ENCODE measurements around the gene NSUN7.
A peak's percentile ranks its signal among the peaks of the same experiment; 100 is the strongest.
"Not testable (repeated sequence)": the region's sequence is repeated elsewhere in the genome, so short reads cannot be mapped to it uniquely, and the experiment has no call there.

NSUN7 gene

DNA sequence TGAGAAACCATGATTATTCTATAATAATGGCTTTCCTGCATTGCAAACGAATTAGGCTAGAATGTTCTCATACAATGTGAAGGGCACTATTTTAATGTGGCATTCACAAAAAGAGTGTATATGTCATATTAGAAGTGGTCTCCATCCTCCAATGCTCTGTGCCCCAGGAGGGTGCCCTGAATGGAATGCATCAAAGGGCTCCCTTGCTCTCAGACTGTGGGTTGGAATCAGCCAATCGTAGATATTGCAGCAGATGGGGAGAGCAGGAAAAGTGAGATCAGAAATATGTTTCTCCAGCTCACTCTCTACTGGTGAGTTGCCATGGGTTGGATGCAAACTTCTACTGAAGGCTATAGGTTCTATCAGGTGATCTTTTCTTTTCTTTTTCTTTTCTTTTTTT lies 11.9 kb upstream of the NSUN7 start:
- DNase-seq (ENCODE audit: low spot score), result no peak

DNA sequence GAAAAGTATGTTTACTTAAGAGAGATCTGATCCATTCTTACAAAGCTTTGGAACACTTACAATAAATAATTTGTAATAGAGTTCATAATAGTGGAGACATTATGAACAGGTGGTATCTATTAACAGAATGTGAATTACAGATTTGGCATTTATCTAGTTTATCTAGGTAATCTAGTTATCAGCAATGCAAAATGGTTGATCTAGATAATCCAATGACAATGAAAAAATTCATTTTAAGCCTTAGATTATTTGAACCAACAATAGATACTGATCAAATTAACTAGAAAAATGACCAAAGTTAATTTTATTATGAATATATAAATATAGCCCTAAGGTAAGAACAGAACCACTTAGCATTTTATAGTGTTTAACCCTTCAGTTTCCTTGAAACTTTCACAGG lies 10.4 kb upstream of the NSUN7 start:
- DNase-seq (ENCODE audit: low spot score), result no peak

DNA sequence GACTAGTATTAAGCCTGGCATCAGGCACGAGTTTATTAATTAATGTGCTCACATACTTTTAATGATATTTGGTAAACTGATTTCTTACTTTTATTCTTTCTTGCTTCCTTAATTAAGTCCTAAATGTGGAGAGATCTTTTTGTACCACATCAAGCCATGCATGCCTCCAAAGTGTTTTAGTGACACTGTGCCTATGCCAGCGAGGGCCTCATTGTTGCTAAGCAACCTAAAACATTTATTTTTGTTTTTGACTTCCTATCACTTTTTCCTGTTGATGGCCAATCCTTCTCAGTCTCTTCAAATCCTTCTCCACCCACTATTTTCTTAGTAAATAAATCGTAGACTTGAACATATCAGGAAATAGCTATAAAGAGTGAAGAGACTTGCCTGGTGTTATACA lies 5.5 kb upstream of the NSUN7 start:
- no peak for DNase-seq (ENCODE audit: low spot score)

DNA sequence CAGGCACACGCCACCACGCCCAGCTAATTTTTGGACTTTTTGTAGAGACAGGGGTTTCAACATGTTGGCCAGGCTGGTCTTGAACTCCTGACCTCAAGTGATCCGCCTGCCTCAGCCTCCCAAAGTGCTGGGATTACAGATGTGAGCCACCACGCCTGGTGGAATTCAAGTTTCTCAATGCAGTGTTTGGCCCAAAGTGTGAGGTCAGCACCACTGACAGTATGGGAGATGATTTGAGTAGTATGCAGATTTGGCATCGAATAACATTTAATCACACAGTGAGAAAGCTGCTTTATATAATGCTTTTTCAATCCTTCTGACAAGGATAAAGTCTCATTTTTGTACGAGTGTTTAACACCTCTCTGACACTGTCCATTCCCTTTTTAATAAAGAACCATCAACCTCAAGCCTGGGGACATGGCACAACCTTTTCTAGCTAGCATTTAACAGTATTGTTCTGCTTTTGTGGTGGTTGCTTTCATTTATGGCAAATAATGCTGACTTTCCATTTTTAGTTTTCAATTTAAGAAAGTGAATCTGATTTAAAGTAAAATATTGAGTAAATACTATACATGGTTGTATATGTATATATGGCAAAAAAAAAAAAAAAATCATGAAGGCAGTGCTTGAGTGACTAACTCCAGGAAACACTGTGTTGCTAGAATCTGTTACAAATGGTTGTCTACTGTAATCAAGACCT lies 4.3 kb upstream of the NSUN7 start:
- DNase-seq (ENCODE audit: low spot score), result no peak

DNA sequence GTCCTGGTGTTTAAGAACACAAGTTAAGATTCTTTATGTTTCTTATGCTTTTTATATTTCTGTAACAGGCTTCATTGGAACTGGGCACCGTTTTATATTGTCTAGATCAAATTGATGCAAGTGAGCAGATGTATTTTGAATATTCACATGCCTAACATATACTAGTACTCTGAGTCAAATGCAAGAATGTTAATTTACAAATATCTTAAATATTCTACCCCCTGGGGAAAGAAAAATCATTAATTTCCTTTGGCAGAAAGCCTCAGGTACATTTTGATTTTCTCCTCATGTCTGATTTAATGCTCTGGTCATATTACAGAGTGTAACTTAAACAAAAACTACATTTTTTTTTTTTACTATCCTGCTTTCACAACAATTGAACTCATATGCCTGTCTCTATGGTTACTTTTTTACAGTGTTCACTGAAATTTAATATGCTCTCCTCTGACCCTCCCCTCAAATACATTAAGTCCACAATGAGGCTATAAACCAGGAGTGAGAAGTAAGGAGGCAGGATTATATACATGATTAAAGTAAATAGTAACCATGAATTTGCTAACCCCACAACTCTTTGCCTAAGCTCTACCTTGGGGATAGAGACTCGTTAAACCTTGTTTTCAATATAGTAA lies 2.4 kb upstream of the NSUN7 start:
- no peak for DNase-seq (ENCODE audit: low spot score)

DNA sequence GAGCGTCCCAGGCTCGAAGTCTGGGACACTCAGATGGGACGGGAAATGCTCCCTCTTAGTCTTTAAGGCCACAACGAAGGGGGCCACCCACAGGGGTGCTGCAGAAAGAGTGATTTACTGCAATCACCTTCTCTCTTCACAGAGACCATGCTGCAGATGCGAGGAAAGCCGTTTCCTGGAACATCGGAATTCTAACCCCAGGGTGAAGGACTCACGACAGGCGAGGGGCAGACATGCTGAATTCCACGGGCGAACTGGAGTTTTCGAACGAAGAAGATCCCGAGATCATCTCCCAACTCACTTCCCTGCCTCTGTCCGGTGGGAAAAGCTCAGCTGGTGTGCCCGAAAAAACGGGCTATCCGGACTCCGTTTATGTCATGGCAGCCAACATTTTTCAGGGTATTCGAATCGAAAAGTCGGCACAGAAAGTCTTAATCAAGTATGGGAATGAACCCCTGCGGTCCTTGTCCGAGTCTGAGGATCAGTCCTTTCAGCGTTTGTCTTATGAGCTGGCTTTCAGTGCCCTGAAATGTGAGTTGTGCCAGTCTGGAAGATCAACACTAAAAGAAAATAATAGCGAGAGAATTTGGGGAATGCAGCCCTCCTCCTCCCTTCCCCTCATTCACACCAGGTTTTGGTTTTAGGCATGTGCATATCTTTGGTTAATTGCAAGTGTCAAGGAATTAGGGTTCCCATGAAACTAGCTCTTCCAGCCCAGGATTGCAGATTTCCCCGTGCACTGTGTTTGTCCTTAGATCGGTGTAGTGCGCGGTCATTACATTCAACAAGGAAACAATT lies 905 bp downstream of the NSUN7 start:
- DNase-seq (ENCODE audit: low spot score), result peak; percentile 11

DNA sequence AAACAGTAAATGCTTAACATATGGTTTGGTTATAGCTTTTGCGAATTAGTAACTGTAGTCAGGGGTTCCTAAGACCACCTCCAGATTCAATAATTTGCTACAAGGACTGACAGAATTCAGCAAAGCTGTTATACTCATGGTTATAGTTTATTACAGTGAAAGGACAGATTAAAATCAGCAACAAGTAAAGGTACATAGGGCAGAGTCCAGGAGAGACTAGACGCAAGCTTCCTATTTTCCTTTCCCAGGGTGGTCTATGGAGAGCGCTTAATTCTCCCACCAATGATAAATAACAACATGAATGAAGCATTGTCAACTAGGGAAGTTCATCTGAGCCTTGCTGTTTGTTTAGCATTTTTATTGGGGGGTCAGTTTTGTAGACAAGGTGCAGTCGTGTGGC lies 5.9 kb downstream of the NSUN7 start:
- DNase-seq (ENCODE audit: low spot score), result no peak

DNA sequence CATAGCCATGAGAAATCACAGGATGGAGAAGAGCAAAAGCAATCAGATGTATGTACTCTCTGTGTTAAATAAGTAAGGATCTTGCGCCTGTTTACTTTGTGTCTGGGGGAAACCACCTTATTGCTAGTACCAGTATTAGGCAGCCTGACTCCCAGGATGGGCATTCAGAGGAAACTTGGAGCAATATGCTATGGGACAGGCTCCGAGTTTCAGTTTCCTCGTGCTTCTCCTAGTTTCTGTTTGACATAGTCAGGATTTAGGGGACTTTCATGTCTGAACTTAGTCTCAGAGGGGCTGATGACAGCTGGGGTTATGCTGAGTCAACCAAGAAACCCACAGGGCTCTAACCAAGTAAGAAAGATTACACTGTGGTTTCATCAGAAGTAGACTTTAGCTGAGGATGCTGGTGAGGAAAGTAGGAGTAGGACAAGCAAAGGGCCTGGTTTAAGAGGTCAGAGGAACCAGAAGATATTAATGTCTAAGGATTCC lies 13.5 kb downstream of the NSUN7 start:
- peak; percentile 59 for DNase-seq (ENCODE audit: low spot score)

DNA sequence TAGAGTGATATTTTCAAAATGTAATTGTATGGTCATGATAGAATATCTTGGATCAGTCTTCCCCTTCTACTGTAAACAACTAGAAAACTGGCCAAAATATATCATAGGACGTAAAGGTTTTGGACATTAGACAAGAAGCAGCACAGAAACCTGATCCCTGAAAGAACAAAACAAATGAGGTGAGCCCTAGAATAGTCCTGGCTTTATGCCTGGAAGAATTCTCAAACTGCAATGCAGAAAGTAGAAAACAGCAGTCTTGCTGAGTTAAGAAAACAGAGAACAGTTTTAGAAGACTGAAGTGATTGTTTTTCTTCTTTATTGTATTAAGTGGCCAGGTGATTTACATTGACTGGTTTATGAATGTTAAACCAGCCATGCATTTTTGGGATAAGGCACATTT lies 19.5 kb downstream of the NSUN7 start:
- no peak for DNase-seq (ENCODE audit: low spot score)

DNA sequence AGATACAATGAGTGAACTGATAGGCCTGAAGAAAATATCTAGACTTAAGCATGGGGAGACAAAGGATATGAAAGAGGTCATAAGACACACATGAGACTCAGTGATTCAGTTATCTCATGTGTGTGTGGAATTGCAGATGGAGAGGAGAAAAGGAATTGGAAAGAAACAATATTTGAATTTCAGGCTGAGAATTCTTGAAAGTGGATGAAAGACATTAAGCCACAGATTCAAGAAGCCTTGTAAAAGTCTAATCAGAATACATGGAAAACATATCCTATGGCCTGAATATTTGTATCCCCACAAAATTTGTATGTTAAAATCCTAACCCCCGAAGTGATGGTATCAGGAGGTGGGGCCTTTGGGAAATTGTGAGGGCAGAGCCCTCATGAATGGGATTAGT lies 28.3 kb downstream of the NSUN7 start:
- DNase-seq (ENCODE audit: low spot score), result no peak

DNA sequence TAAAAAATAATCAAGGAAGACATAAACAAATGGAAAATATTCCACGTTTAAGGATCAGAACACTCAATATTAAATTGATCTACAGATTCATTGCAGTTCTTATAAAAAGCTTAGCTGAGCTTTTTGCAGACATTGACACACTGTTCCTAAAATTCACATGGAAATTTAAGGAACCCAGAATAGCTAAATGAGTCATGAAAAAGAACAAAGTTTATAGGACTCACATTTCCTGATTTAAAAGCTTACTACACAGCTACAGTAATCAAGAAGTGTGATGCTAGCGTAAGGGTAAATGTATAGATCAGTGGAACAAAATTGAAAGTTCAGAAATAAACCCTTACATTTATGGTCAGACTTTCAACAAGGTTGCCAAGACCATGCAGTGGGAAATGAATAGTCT lies 33.1 kb downstream of the NSUN7 start:
- no peak for DNase-seq (ENCODE audit: low spot score)

DNA sequence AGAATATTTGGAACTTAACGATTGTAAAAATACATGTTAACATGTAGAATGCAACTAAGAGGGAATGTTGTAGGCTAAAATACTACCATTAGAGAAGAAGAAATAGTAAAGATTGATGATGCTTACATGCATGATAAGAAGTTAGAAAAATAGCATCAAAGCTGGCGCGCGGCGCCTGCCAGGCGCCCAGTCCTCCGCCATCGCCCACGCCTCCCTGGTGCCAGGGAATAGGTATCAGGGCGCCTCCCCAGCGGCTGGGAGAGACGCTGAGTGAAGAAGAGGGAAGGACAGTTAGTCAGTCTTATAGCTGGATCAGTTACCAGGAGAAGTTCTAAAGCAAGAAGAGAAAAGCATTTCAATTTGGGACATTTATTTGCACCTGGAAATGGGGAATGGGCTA lies 36.0 kb downstream of the NSUN7 start:
- DNase-seq (ENCODE audit: low spot score), result no peak

DNA sequence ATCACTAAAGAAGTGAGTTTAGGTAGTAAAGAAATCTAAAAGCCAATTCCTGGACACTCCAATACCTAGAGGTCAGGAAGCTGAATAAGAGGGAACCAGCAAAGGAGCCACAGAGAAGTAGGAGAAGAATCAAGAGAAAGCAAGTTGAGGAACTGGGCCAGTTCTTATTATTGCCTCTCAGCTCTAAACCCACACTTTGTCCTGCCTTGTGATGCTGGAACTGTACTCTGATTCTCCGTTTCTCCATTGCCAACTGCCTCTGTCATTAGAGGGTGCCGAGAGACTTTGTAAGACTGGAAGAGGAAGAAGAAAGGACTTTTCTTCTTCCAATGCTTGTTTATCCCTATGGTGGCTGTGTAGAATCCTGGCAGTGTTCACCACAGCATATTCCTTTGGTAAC lies 38.6 kb downstream of the NSUN7 start:
- DNase-seq (ENCODE audit: low spot score), result no peak

DNA sequence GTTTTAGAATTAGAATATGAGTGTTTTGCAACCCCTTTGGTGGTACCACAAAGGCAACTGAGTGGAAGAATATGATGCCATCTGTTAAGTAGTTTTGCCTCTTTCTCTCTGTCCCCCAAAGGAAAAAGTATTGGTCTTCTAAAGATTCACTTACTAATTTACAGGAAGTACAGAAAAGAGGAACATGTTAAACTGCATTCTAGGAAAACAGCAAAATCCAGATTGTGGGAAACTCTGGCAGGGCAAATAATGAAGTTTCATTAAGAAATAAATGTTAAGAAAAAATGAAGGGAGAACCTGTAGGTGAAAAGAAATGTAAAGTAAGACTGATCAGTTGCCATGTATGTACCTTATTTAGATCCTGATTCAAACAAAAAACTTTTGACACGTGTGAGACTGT lies 39.3 kb downstream of the NSUN7 start:
- no peak for DNase-seq (ENCODE audit: low spot score)

DNA sequence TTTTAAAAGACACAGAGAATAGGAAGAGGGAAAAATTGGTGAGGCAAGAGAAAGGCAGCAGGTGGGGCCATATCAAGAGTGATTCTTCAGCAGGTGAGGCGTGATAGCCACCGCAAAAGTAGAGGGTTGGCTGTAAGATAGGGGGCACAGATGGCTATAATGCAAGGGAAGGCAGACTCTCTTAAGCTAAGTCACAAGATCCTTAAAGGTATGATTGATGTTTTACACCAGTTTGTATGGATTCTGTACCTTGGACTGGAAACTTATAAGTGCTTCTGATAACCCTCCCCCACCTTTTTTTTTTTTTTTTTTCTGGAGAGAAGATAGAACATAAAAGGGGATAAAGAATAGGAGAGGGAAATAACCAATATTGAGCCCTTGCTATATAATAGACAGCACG lies 40.0 kb downstream of the NSUN7 start:
- no peak for DNase-seq (ENCODE audit: low spot score)

DNA sequence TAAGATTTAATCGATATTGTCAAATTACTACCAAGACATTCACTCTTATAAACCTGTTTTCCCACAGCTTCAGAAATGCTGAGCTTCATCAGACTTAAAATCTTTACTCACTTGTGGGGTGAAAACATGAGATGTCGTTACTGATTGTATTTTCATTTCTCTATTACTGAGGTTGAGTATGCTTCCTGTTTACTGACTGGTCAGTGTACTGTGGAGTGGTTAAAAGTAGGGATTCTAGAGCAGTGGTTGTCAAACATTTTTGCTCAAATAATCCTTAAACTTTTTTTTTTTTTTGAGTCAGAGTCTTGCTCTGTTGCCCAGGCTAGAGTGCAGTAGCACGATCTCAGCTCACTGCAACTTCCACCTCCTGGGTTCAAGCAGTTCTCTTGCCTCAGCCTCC lies 50.3 kb downstream of the NSUN7 start:
- no peak for DNase-seq (ENCODE audit: low spot score)

DNA sequence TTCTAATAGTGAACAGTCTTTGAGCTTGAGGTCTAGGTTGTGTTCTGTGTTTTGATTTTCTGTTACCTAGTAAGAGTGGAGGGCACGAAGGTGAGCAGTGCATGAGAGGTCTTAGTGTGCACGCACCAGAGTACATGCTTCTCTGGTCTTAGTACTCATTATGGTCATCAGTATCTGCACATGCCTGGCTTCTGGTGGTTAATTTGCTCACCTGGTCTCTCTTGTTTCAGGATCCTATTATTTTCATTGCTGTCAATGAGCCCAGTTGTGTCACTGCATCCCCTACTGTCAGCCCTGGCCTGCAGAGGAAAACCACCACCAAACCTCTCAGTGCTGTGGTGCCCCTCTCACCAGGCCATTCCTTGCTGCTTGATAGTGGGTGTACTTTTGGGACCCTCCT lies 54.8 kb downstream of the NSUN7 start:
- DNase-seq (ENCODE audit: low spot score), result no peak

DNA sequence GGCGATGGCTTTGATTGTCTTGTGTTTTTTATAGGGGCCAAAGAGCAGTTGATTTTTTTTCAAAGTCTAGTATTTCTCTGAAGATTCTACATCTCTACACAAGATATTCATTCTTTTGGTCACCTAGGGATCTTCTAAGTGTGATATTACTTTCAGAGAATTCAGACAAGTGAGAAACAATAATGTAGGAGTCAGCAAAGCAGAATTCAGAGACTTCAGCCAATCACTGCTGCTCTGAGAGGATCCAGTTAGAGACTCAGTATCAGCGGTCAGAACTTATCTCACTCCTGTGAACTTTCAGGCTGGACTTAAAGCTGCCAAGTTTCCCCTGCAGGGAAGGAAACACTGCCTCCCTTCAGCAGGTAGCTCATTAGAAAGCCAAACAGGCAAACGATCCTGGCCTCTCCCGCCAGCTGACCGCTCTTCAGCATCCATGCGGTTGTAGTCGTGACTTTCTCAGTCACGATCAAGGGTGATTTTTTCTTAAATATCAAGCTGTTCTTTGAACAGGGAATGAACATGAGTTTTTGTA lies 59.2 kb downstream of the NSUN7 start:
- DNase-seq (ENCODE audit: low spot score), result no peak

DNA sequence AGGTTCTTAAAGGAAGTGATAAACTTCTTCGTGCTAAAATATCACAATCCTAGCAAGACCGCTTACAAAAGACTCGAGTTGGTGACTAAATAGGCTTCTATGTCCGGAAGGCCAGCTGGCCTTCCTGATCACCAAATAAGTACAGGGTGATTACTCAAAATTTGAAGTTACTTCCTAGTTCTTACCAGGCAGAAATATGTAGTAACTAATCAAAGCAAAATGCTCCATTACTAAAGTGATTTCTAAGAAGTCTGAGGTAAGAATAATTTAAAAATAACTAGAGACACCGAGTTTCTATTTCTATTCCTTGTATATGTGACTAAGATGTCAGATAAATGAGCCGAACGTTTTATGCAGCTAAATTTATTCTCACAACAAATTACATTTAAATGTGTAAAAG lies 62.2 kb downstream of the NSUN7 start:
- no peak for DNase-seq (ENCODE audit: low spot score)

DNA sequence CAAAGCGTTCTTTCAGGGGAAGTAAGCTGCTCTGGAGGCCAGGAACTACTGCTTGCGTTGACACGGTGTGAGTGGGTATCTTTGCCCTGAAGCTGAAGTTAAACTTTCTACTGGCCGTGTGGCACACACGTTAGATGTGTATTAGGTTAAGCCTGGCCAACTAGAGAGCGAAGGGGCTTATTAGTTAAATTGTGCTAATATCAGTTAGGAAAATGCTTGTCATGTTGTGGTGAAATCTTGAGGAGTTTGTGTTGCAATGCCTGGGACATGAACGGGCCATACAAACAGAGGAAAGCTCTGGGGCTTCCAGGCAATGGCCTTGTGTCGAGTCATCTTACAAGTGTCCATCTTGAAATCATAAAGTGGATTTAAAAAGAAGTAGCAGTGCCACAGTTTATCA lies 62.6 kb downstream of the NSUN7 start:
- DNase-seq (ENCODE audit: low spot score), result no peak

DNA sequence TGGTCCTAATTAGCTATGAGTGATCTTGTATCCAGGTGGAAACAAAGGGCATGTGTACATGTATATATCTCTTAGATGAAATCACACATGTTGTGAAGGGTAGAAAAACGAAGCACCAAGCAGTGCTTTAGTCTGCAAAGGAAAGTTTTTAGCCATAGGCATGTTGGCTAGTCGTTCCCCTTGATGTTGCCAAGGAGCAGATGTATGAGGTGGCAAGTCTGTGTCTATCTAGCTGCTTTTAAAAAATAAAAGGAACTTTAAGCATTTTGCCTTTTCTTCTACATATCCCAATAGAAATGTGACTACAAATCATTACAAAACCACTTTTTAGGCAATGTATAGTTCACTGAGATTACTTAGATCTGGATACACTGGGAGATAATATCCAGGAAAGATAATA lies 63.1 kb downstream of the NSUN7 start:
- no peak for DNase-seq (ENCODE audit: low spot score)

DNA sequence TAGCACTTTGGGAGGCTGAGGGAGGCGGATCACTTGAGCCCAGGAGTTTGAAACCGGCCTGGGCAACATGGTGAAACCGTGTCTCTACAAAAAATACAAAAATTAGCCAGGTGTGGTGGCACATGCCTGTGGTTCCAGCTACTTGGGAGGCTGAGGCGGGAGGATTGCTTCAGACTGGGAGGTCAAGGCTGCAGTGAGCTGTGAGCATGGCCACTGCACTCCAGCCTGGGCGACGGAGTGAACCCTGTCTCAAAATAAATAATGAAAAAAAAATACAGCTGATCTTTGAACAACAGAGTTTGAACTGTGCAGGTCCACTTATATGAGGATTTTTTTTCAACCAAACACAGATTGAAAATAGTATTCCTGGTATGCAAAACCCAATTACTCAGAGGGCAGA lies 67.4 kb downstream of the NSUN7 start:
- not testable (repeated sequence) for DNase-seq (ENCODE audit: low spot score)

DNA sequence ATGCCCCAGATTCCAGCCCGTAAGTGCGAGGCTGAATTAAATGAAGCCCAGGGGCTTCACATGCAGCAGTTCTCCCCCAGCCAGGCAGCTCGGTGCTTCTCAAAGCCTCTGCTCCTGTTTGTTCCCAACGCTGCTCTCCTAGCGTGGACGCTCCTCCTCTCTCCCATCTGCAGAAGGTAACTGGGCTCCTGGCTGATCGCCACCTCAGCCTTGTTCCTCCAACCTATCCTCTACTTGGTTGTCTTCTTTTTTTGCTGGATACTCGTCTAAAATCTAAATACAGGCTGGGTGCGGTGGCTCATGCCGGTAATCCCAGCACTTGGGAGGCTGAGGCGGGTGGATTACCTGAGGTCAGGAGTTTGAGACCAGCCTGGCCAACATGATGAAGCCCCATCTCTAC lies 70.3 kb downstream of the NSUN7 start:
- no peak for DNase-seq (ENCODE audit: low spot score)
